SK-N-SH (cell line): ENCODE data around the gene SYAP1. TPM values are rescaled to one million over a fixed set of nuclear protein-coding genes. Genes with fewer than 3 reads are reported as not detected.
"Not testable (repeated sequence)": the region's sequence is repeated elsewhere in the genome, so short reads cannot be mapped to it uniquely, and the experiment has no call there.

Experiments
- CTCF ChIA-PET: fragments of 300-600, 350-600 bp; formaldehyde crosslinking; extraction: SDS; loops from one replicate; lab custom pipeline; 2021; lab: Yijun Ruan, JAX
- POLR2A ChIA-PET: fragments of 350-600 bp; sonication (Branson Sonifier 250); formaldehyde crosslinking; extraction: SDS; loops from one replicate; lab custom pipeline; 2020; ENCODE audit warnings: antibody characterized with exemption, inconsistent platforms; lab: Yijun Ruan, JAX
- DNase-seq: peaks from one replicate; pipeline ENCODE4 v3.0.0; 2012
- H2AFZ ChIP-seq: fragments of 200-600 bp; sonication (generic); 2 replicates; pipeline ENCODE4 v1.8.1; 2016; ENCODE audit warnings: antibody characterized with exemption, mild to moderate bottlenecking, low read depth
- H3F3A ChIP-seq: fragments of 200-600 bp; sonication (generic); replicated peaks from 2 replicates; pipeline ENCODE3; 2016; ENCODE audit warnings: antibody characterized with exemption, mild to moderate bottlenecking; ENCODE audit not compliant: insufficient read depth
- H3K27ac ChIP-seq, 2 experiments: fragments of 200-500 bp in 1 of 2; fragments of 200-600 bp in 1 of 2; sonication (Bioruptor generic) in 1 of 2; sonication (generic), shearing (Covaris generic) in 1 of 2; 2 replicates each; pipeline versions ENCODE4 v1.5.1 to v1.6.1; 2014 to 2016; ENCODE audit warnings: low read depth in 2 of 2, inconsistent platforms in 1 of 2, low read length in 1 of 2, mild to moderate bottlenecking in 1 of 2, mixed read lengths in 1 of 2
- H3K27me3 ChIP-seq: fragments of 200-600 bp; sonication (generic), shearing (Covaris generic); 2 replicates; pipeline ENCODE4 v1.6.1; 2016; ENCODE audit warnings: mixed run types; ENCODE audit not compliant: insufficient read depth
- H3K36me3 ChIP-seq, 2 experiments: fragments of 200-500 bp in 1 of 2; fragments of 200-600 bp in 1 of 2; sonication (Bioruptor generic) in 1 of 2; sonication (generic) in 1 of 2; replicated peaks in 1 of 2; 2 replicates each; pipeline versions ENCODE3 to v1.5.1; 2014 to 2016; ENCODE audit warnings: low read length in 1 of 2, mild to moderate bottlenecking in 1 of 2; ENCODE audit not compliant: insufficient read depth in 2 of 2, control insufficient read depth in 1 of 2
- H3K4me1 ChIP-seq, 2 experiments: fragments of 200-500 bp in 1 of 2; fragments of 200-600 bp in 1 of 2; sonication (Bioruptor generic) in 1 of 2; sonication (generic), shearing (Covaris generic) in 1 of 2; 2 replicates each; pipeline versions ENCODE4 v1.5.1 to v1.6.1; 2014 to 2016; ENCODE audit warnings: low read depth in 1 of 2, low read length in 1 of 2, mixed run types in 1 of 2; ENCODE audit not compliant: insufficient read depth in 2 of 2, control insufficient read depth in 1 of 2
- H3K4me2 ChIP-seq: fragments of 200-600 bp; sonication (generic), shearing (Covaris generic); 2 replicates; pipeline ENCODE4 v1.6.1; 2017; ENCODE audit warnings: mixed run types
- H3K4me3 ChIP-seq, 2 experiments: fragments of 200-500 bp in 1 of 2; fragments of 200-600 bp in 1 of 2; sonication (Bioruptor generic) in 1 of 2; sonication (generic), shearing (Covaris generic) in 1 of 2; 2 replicates each; pipeline versions ENCODE4 v1.5.1 to v1.8.1; 2014 to 2016; ENCODE audit warnings: low read depth in 2 of 2, inconsistent platforms in 1 of 2, low read length in 1 of 2, mild to moderate bottlenecking in 1 of 2, mixed read lengths in 1 of 2, moderate library complexity in 1 of 2
- H3K79me2 ChIP-seq: fragments of 200-600 bp; sonication (generic); 2 replicates; pipeline ENCODE4 v1.8.1; 2017; ENCODE audit warnings: mild to moderate bottlenecking; ENCODE audit not compliant: insufficient read depth
- H3K9ac ChIP-seq: fragments of 200-600 bp; sonication (generic); 2 replicates; pipeline ENCODE4 v1.6.1; 2017; ENCODE audit warnings: mixed run types
- H3K9me2 ChIP-seq: fragments of 200-600 bp; sonication (generic); 2 replicates; pipeline ENCODE4 v1.6.1; 2017; ENCODE audit warnings: mixed run types
- H3K9me3 ChIP-seq: fragments of 200-600 bp; sonication (generic); 2 replicates; pipeline ENCODE4 v1.6.1; 2017; ENCODE audit warnings: mixed run types, mild to moderate bottlenecking, moderate library complexity
- H4K20me1 ChIP-seq: fragments of 200-600 bp; sonication (generic); 2 replicates; pipeline ENCODE4 v1.6.1; 2017; ENCODE audit warnings: mild to moderate bottlenecking, mixed run types; ENCODE audit not compliant: insufficient read depth
- ELF1 ChIP-seq: IDR thresholded peaks from 2 replicates; pipeline ENCODE4 v1.4.0; 2012
- EP300 ChIP-seq, 2 experiments: IDR thresholded peaks; 2 replicates each; pipeline versions ENCODE4 v1.4.0 to v1.6.1; 2012; ENCODE audit warnings: borderline replicate concordance in 1 of 2, low read depth in 1 of 2, low read length in 1 of 2
- EZH2phosphoT487 ChIP-seq: fragments of 200-600 bp; sonication (generic); IDR thresholded peaks from 2 replicates; pipeline ENCODE4 v1.6.1; 2017; ENCODE audit warnings: low read depth, mixed run types, mild to moderate bottlenecking, antibody characterized with exemption, moderate library complexity, borderline replicate concordance
- GABPA ChIP-seq: IDR thresholded peaks from 2 replicates; pipeline ENCODE4 v1.4.0; 2012; ENCODE audit warnings: low read depth, mild to moderate bottlenecking
- JUND ChIP-seq: IDR thresholded peaks from 2 replicates; pipeline ENCODE4 v1.4.0; 2012
- MXI1 ChIP-seq: IDR thresholded peaks from 2 replicates; pipeline ENCODE4 v1.6.1; 2012; ENCODE audit warnings: mild to moderate bottlenecking, low read depth, low read length, improper control_type of control experiment
- NFIC ChIP-seq: IDR thresholded peaks from 2 replicates; pipeline ENCODE4 v1.4.0; 2012; ENCODE audit warnings: borderline replicate concordance
- RAD21 ChIP-seq: IDR thresholded peaks from 2 replicates; pipeline ENCODE4 v1.6.1; 2012; ENCODE audit warnings: mild to moderate bottlenecking, low read length
- RCOR1 ChIP-seq: fragments of 150-350 bp; IDR thresholded peaks from 2 replicates; pipeline ENCODE4 v1.6.1; 2017; ENCODE audit warnings: antibody characterized with exemption, low read length
- RFX5 ChIP-seq: IDR thresholded peaks from 2 replicates; pipeline ENCODE4 v1.6.1; 2012; ENCODE audit warnings: mild to moderate bottlenecking, improper control_type of control experiment, low read length
- SMC3 ChIP-seq: IDR thresholded peaks from 2 replicates; pipeline ENCODE4 v1.6.1; 2012; ENCODE audit warnings: low read depth, low read length, improper control_type of control experiment
- TEAD4 ChIP-seq: IDR thresholded peaks from 2 replicates; pipeline ENCODE4 v1.4.0; 2012; ENCODE audit warnings: mild to moderate bottlenecking, borderline replicate concordance; ENCODE audit not compliant: insufficient read depth
- WGBS: methylation state at CpG from one replicate; pipeline ENCODE4 v1.1.6; 2017; ENCODE audit warnings: low lambda C conversion rate; 5-methylcytosine and 5-hydroxymethylcytosine counted together
- polyA plus RNA-seq, 3 experiments: library from polyadenylated mRNA; depleted of rRNA; stranded (reverse); fragments of >200 nt; gene quantifications; 2 replicates each; pipeline ENCODE4 v1.2.3, GENCODE V29; 2012
- TF ChIP-seq, protein P1 (sequence below): IDR thresholded peaks from 2 replicates; pipeline ENCODE4 v1.6.1; 2012; ENCODE audit warnings: mild to moderate bottlenecking, low read depth, low read length, moderate library complexity

The SYAP1 gene
- polyA plus RNA-seq, 1 of the 3 experiments (the other 2 are of a cell fraction): 11.9 TPM

DNA sequence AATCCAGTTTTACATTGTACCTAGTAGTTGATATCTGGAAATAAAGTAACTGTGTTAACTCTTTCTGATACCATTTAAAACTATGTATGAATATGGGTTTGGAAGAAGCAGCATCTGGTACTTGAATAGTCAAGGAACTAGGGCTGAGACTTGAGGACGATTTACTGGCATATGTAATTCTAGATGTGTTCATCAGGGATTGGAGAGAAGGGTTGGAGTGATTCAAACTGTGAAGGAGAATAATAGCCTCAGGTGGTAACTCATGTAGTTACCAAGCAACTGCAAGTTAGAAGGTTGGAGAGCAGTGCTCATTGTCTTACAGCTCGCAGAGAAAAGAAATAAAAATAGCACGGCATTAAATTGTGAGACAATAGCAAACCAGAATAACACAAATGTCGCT, 37.3 kb downstream of the SYAP1 start:
- Histone ChIP-seq H3K4me3 (no peak overlapping the region), H3K27me3 (no peaks in the 10 kb centered on the region), H3K36me3 (peaks cover 50 to 64% of the 10 kb centered on the region in 2 experiments), H3K9me3 (no peaks in the 10 kb centered on the region), H3K4me1 (no peaks in the 10 kb centered on the region), H3K9ac (no peak overlapping the region), H3K4me2 (no peak overlapping the region), H3K27ac (no peak overlapping the region), H3K9me2 (no peaks in the 10 kb centered on the region), H2AFZ (no peak overlapping the region), H3K79me2 (peaks cover 3% of the 10 kb centered on the region; the same call in 1 of the 2 replicates), H4K20me1 (no peaks in the 10 kb centered on the region), H3F3A (peaks cover 5% of the 10 kb centered on the region)
- ChIA-PET POLR2A (interaction anchor here (0.6 kb wide), 1 partner anchor 8 kb away, joined by 4 read pairs; no protein-coding TSS in a partner anchor), CTCF (no interaction called here)
- WGBS: 89% methylated on average over 4 of the region's 4 CpGs
- DNase-seq: no peak
- TF ChIP-seq NFIC (no peak), TEAD4 (no peak), MXI1 (no peak), RFX5 (no peak), EZH2phosphoT487 (no peak), ELF1 (no peak), JUND (no peak), SMC3 (no peak), EP300 (IDR thresholded peaks at IDR 0.05; ENCODE audit: borderline replicate concordance in 1 of 2, low read depth in 1 of 2, low read length in 1 of 2) (no peak), RAD21 (no peak), GABPA (no peak)

DNA sequence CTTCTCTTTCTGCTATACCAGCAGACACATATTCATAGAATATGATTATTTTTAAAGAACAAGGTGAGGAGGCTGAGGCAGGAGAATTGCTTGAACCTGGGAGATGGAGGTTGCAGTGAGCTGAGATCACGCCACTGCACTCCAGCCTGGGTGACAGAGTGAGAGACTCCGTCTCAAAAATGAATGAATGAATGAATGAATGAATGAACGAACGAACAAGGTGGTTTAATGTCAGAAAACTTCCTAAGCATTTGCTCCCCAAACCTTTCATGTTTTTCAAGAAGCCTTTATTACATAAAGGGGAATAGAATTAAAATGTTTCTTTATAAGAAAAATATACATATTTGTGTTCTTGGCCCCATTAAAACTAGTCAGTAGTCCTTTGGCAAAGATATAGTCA, 42.1 kb downstream of the SYAP1 start:
- H3K4me3 ChIP-seq, H3K4me2 ChIP-seq, H3K79me2 ChIP-seq, H3K27me3 ChIP-seq, H3K9ac ChIP-seq, H2AFZ ChIP-seq, H4K20me1 ChIP-seq, POLR2A ChIA-PET, H3K9me3 ChIP-seq, H3K4me1 ChIP-seq, DNase-seq, H3F3A ChIP-seq, H3K27ac ChIP-seq, H3K9me2 ChIP-seq: not testable (repeated sequence)
- peaks cover 28 to 38% of the 10 kb centered on the region in 2 experiments for H3K36me3 ChIP-seq
- WGBS: 88% methylated on average over 4 of the region's 4 CpGs
- CTCF ChIA-PET: interaction anchor here (1.3 kb wide), 1 partner anchor 21 kb away, joined by 3 read pairs; no protein-coding TSS in a partner anchor

DNA sequence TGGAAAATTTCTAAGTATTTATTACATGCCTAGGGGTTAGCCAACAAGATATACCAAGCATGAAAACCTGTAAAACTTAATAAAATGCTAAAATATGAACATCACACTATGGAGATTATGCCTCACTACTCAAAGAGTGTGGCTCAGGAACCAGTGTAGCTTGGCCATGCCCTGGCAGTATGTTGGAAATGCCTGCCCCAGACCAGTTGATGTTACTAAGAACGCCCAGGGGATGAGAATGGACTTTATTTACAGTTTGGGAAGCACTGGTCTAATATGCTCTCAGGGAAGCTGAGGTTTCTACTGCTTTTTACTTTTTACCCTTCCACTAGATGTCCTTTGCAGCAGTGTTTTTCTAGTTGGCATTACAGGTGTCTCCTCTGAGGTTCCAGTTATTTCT, 43.2 kb downstream of the SYAP1 start:
- ChIA-PET POLR2A (no interaction called here), CTCF (interaction anchor here (1.3 kb wide), 1 partner anchor 22 kb away, joined by 3 read pairs; no protein-coding TSS in a partner anchor)
- no peaks in the 10 kb centered on the region for H3K9me3 ChIP-seq
- no peak for DNase-seq
- H4K20me1 ChIP-seq: no peaks in the 10 kb centered on the region
- 100% methylated on average over 1 of the region's 1 CpG for WGBS
- H3K4me2 ChIP-seq: no peak overlapping the region
- no peak overlapping the region for H3K9ac ChIP-seq
- H2AFZ ChIP-seq: no peak overlapping the region
- no peaks in the 10 kb centered on the region for H3K4me1 ChIP-seq
- no peaks in the 10 kb centered on the region for H3K79me2 ChIP-seq
- peaks cover 10% of the 10 kb centered on the region for H3F3A ChIP-seq
- H3K9me2 ChIP-seq: no peaks in the 10 kb centered on the region
- H3K4me3 ChIP-seq: no peak overlapping the region
- peaks cover 21 to 30% of the 10 kb centered on the region in 2 experiments for H3K36me3 ChIP-seq
- H3K27ac ChIP-seq: no peak overlapping the region
- TF ChIP-seq, protein P1, sequence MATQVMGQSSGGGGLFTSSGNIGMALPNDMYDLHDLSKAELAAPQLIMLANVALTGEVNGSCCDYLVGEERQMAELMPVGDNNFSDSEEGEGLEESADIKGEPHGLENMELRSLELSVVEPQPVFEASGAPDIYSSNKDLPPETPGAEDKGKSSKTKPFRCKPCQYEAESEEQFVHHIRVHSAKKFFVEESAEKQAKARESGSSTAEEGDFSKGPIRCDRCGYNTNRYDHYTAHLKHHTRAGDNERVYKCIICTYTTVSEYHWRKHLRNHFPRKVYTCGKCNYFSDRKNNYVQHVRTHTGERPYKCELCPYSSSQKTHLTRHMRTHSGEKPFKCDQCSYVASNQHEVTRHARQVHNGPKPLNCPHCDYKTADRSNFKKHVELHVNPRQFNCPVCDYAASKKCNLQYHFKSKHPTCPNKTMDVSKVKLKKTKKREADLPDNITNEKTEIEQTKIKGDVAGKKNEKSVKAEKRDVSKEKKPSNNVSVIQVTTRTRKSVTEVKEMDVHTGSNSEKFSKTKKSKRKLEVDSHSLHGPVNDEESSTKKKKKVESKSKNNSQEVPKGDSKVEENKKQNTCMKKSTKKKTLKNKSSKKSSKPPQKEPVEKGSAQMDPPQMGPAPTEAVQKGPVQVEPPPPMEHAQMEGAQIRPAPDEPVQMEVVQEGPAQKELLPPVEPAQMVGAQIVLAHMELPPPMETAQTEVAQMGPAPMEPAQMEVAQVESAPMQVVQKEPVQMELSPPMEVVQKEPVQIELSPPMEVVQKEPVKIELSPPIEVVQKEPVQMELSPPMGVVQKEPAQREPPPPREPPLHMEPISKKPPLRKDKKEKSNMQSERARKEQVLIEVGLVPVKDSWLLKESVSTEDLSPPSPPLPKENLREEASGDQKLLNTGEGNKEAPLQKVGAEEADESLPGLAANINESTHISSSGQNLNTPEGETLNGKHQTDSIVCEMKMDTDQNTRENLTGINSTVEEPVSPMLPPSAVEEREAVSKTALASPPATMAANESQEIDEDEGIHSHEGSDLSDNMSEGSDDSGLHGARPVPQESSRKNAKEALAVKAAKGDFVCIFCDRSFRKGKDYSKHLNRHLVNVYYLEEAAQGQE: no peak
- TF ChIP-seq RCOR1 (no peak), GABPA (no peak)
- TF ChIP-seq, all 33 proteins: peak for 0
- no peaks in the 10 kb centered on the region for H3K27me3 ChIP-seq
